ENCODE data around the gene ARFRP1. TPM values are rescaled to one million over a fixed set of nuclear protein-coding genes. Genes with fewer than 3 reads are reported as not detected.
"Not testable (repeated sequence)": the region's sequence is repeated elsewhere in the genome, so short reads cannot be mapped to it uniquely, and the experiment has no call there.

The ARFRP1 gene
- total RNA-seq, 1 donor from 2014 or later: 34.2 TPM

DNA sequence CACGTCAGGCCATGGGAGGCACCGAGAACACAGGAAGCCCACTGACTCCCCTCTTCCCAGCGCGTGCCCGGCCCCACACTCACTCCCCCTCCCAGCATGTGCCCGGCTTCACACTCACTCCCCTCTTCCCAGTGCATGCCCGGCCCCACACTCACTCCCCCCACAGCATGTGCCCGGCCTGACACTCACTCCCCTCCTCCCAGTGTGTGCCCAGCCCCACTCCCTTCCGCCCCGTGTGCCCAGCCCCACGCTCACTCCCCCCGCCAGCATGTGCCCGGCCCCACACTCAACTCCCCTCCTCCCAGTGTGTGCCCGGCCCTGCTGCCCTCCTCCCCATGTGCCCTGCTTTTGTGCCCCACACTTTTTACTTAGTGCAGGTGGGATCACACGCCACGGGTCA lies 39.9 kb downstream of the ARFRP1 start:
- intact Hi-C loops (cut with DNase I): no loop called here
- DNase-seq (ENCODE audit: missing footprints) (no peak), ATAC-seq (no peak)

DNA sequence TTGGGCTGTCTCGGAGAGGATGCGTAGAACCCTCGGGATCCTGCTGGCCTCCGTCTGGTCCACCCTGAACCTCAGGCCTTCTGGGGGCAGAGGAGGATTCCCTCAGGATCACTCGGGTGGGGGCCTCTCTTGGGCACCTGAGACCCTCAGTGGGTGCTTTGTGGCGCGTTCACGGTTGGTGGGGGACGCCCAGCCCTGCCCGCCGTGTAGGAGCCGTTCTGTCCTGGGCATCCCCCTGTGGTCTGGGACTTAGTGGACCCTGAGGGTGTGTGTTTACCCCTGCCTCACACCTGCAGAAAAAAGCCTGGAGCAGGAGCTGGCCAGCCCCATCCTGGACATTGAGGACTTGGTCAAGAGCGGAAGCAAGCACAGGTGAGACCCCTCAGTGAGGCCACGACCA lies 42.1 kb downstream of the ARFRP1 start:
- no peak for DNase-seq (ENCODE audit: missing footprints)
- intact Hi-C loops (cut with DNase I): no loop called here
- no peak for ATAC-seq

DNA sequence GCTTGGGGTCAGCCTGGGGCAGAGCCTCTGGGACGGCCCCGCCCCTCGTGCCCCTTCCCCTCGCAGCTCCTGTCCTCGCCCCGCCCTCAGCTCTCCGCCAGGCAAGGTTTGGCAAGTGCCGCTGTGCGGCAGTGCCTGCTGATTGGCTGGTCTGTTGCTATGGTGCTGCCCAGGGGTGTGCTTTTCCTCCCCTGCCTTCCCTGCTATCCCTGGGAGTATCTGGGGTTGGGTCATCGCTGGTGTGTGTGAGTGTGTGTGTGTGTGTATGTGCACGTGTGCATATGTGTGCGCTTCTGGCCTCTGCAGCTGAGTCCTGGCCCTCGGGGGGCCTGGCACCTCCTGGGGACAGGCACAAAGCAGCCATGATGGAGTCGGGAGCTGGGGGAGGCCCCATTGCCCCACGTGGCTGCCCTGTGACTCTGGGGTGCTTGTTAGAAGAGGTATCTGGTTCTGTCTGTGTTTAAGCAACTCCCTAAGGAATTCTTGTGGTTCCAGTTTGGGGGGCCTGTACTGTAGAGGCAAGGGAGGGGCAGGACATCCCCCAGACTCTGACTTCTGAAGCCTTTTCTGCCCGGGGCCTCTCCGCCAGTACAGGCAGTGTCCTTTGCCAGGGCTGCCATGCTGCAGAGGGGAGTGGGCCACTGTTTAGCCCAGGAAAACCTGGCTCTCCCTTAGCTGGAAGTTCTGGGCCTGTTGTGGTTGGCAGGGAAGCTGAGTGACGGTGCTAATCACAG lies 42.7 kb downstream of the ARFRP1 start:
- DNase-seq (ENCODE audit: missing footprints): no peak
- intact Hi-C loops (cut with DNase I): no loop called here
- ATAC-seq: no peak

DNA sequence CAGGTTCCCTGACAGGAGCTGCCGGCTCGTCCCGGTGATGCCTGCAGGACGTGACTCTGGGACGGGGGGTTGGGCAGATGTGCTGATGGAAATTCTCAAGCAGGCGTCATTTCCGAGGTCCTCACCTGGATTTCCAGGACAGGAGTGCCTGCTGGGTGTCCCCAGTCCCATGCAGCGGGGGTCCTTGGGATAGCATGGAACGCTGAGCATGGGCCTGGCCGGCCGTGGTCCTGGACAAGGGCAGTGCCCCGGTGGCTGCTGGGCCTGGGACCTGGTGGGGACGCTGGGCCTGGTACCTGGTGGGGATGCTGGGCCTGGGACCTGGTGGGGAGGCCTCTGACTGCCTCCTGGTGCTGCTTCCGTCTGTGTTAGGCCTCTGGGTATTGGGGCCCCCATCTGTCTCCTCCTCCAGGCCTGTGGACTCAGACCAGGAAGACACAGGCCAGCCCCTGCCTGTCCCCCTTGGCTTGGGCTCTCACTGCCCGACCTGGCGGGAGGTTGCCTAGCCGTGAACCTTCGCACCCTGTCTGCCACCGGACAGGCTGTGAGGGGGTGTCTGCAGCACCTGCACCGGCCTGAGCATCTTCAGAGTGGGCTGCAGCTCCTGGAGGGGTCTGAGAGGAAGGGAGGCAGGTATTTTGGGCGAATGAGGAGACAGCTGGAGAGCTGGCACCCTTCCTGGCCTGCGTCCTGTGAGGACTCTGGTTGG lies 43.5 kb downstream of the ARFRP1 start:
- DNase-seq (ENCODE audit: missing footprints): no peak
- intact Hi-C loops (cut with DNase I): no loop called here
- ATAC-seq: no peak

DNA sequence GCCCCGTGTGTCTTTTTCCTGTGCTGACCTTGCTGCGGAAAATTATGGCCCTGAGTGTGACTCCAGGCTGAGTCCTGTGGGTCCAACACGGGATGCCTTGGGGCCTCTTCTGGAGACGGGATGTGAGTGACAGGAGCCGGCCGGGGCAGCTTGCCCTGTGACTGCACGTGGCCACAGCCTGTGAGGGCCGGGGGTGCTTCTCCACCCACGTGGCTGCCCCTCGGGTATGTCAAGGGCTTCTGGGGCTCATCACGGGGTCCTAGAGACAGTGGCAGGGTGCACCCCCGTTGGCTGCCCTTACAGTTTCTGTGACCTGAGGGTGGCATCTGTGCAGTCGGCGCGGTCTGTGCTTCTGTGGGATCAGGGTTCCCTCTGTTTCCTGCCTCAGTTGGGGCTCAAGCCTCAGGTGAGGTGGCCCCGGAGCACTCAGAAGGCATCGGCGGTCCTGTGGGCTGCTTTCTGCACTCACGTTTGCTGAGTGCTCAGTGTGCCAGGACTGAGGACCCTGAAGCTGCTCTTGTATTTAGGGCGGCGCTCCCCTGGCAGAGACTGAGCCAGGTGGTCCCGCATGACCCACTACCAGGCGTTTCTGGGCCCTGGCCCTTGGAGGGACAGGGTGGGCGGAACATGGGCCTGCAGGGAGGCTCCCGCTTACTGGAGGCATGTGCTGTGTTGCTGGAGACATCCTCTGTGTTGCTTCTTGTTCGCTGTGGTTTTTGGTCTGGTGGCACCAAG lies 44.3 kb downstream of the ARFRP1 start:
- no peak for ATAC-seq
- intact Hi-C loops (cut with DNase I): no loop called here
- DNase-seq (ENCODE audit: missing footprints): no peak

DNA sequence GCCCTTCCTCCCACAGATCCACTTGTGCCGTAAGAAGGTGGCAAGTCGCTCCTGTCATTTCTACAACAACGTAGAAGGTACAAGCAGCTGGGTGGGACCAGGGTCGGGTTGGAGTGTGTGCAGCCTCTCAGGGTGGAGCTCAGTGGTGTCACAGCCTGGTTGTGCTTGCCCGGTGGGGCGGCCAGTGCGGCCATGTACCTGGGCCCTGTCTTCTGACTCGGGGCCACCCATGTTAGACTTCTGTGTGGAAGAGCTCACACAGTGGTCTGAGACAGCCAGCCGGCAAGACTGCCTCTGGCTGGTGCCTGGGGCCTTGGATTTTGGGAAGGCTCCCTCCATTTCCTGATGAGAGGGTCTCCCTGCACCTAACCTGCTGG lies 45.0 kb downstream of the ARFRP1 start:
- ATAC-seq: no peak
- intact Hi-C loops (cut with DNase I): no loop called here
- no peak for DNase-seq (ENCODE audit: missing footprints)

DNA sequence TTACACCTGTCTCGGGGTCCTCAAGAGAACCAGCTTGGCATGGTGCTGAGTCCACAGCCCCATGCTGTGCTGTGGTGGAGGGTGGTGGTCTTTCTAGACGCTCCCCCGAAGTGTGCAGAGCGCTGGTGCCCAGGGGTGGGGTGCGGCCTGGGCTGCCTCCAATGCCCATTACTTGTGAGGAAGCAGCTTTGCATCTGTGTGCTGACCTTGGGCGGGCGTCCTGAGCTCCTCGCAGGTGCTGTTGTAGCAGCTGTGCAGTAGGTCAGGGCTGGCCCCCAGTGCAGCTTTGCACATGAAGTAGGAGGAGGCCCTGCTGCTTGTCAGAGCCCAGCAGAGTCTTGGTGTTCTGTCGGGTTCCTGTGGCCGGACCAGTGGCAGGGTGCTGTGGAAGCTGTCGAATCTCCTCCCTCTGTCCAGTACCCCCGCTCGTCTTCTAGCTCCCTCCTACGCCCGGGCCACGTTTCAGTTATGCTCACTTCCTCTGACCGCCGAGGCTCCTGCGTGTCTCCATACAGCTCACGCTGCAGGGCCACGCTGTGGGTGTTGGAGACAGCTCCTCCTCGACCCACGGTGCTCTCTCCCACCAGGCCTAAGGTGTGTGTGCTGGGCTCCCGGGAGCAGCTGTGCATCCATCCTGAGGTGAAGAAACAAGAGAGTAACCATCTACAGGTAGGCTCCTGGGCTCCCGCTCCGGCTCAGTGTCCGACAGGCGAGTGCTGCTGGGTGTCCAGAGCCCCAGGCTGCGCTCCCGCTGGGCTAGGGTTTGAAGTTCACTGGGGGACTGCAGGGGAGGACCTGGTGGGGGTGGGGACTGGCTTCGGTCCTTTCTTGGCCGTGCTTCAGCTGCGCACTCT lies 45.6 kb downstream of the ARFRP1 start:
- ATAC-seq: no peak
- DNase-seq (ENCODE audit: missing footprints): no peak
- intact Hi-C loops (cut with DNase I): no loop called here

DNA sequence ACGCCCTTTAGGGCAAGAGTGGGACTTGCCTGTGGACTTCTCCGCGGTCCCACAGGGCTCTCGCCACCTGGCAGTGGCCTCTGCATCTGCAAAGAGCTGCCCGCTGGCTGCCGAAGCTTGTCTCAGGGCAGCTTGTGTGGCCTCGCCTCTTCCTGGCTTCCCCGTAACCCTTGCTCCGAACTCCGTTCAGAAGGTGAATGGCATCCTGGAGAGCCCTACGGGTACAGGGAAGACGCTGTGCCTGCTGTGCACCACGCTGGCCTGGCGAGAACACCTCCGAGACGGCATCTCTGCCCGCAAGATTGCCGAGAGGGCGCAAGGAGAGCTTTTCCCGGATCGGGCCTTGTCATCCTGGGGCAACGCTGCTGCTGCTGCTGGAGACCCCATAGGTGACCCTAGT lies 46.7 kb downstream of the ARFRP1 start:
- intact Hi-C loops (cut with DNase I): no loop called here
- DNase-seq (ENCODE audit: missing footprints): no peak
- no peak for ATAC-seq

DNA sequence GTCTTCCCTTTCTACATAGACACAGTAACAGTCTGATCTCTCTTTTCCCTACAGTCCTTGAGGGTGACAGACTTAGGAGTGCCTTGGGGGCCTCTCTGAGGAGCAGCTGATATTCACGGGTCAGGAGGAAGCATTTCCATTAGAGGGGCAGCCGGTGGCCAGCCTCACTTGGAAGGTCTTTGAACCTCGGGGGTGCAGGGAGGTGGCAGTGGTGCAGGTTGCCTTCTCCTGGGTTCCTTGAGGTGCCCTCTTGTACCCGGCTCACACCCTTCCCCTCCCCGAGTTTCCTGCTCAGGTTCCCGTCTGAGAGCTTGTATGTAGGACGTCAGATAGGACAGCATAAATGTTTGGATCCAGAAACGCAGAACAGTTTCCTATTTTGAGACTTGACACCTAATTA lies 47.2 kb downstream of the ARFRP1 start:
- ATAC-seq (no peak), DNase-seq (ENCODE audit: missing footprints) (no peak)

DNA sequence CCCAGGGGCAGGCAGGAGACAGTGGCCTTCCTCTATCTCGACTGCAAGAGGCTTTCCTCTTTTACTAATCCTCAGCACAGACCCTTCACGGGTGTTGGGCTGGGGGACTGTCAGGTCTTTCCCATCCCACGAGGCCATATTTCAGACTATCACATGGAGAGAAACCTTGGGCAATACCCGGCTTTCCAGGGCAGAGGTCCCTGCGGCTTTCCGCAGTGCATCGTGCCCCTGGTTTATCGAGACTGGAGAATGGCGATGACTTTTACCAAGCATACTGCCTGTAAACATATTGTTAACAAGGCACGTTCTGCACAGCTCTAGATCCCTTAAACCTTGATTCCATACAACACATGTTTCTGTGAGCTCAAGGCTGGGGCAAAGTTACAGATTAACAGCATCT lies 47.6 kb downstream of the ARFRP1 start:
- ATAC-seq; intact Hi-C loops (cut with DNase I); DNase-seq (ENCODE audit: missing footprints): not testable (repeated sequence)

More for the DNA sequence above, 47.2 kb downstream of the ARFRP1 start:
- intact Hi-C loops (cut with DNase I): no loop called here

DNA sequence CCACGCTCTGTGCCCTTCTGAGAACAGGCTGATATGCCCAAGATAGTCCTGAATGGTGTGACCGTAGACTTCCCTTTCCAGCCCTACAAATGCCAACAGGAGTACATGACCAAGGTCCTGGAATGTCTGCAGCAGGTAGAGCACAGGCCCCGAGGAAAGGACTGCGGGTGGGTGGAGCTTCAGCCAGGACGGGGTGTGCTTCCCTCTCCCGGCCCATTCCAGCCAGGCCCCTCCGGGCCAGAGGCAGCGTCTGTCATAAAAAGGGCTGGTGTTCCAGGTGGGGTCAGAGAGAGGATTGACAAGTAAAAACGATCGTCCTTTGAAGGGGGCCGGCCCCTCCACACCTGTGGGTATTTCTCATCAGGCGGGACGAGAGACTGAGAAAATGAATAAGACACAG lies 48.4 kb downstream of the ARFRP1 start:
- DNase-seq (ENCODE audit: missing footprints) (no peak), ATAC-seq (no peak)
- intact Hi-C loops (cut with DNase I): no loop called here

DNA sequence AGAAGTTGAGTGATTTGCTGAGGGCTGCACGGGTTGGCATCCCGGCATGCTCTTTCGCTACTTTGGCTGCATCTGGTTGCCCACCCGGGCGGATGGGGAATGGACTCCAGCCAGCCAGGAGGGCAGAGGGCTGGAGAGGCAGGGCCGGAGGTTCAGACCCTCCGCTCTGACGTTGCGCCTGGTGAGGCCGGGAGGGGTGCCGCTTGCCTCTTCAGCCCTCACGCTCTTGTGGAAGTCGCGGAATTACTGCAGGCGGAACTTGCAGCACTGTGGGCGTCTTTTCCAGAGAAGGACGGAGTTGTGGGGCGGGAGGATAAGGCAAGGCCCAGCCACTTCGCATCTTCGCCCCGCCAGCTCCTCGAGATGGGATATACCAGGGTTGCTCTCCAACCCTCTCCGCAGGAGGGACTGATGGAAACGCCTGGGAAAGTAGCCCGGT lies 49.0 kb downstream of the ARFRP1 start:
- peak; percentile 27 for ATAC-seq
- intact Hi-C loops (cut with DNase I): loop anchor here (1.0 kb wide), 1 partner anchor 32 kb away; no protein-coding TSS in a partner anchor

DNA sequence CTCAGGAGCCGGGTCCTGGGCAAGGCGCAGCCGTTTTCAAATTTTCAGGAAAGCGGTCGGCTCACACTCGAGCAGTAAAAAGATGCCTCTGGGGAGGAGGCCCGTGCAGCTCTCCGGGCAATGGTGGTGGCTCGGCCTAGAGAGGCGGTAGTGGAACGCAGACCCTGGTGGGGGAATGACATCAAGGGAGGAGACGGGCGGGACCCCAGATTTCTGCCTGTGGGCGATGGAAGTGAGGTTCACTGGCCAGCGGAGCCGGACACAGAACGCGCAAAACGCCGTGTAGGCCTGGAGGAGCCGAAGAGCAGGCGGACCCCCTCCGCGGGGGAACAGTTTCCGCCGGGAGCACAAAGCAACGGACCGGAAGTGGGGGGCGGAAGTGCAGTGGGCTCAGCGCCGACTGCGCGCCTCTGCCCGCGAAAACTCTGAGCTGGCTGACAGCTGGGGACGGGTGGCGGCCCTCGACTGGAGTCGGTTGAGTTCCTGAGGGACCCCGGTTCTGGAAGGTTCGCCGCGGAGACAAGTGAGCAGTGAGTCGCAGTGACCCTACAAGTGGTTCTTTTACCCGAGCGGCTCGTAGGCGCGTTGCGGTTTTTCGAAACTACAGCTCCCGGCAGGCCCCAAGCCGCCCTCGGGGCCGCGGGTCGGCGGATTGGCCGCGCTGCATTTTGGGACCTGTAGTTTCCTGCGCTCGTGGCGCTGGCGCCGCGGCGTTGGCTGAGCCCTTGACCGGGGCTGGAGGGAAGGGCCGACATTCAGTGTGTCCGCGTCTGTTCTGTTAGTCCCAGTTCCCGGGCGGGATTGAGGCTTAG lies 49.6 kb downstream of the ARFRP1 start, which contains the start of gene RTEL1:
Gene RTEL1 (plus strand): TSS at position 376 of the 812 bp plus-strand sequence. CDS start 1,091 bp downstream, outside the sequence.
- DNase-seq (ENCODE audit: missing footprints): peak; percentile 97
- ATAC-seq: peak; percentile 95
- intact Hi-C loops (cut with DNase I): loop anchor here (1.0 kb wide), 1 partner anchor 32 kb away; no protein-coding TSS in a partner anchor

More for the DNA sequence above, 49.0 kb downstream of the ARFRP1 start:
- no peak for DNase-seq (ENCODE audit: missing footprints)

DNA sequence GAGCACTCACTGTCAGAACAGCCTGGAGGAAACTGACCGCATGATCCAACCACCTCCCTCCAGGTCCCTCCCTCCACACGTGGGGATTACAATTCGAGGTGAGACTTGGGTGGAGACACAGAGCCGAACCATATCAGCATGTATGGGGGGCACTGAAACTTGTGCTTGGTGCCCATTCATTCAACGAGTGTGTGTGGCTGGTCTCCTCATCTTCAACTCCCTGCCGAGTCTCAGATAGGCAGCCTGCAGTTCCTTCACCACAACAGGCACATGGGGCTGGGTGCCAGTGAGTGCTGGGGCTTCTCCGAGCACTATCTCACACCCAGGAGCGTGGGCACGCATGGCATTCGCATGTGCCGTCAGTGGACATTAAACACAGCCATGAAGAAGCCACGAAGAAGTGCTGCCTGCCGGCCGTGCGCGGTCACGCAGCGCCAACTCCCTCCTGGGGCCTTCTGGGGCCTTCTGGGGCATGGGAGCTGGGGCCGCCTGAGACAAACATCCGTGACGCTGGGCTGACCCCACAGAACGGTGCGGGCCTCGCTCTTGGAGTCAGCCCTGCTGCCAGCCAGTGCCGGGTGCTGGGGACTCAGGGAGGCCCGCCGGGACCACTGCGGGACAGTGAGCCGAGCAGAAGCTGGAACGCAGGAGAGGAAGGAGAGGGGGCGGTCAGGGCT lies 50.4 kb downstream of the ARFRP1 start:
- DNase-seq (ENCODE audit: missing footprints): no peak
- ATAC-seq: no peak
- intact Hi-C loops (cut with DNase I): no loop called here

DNA sequence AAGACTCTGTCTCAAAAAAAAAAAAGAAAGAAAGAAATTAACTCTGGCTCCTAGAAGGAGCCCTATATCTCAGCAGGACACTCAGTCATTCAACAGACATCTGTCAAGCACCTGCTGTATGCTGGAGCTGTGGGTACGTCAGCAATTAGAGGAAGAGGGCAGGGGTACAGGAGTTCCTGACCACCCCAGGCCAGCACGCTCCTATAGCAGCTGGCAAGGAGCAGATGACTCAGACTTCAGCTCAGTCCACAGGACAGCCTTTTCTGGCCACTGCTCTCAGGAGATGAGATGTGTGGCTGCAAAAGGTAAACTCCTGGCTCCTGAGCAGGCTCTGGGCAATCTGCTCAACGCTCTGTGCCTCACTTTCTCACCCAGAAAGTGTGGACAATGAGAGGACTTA lies 51.3 kb downstream of the ARFRP1 start:
- intact Hi-C loops (cut with DNase I): no loop called here
- DNase-seq (ENCODE audit: missing footprints) (no peak), ATAC-seq (no peak)

DNA sequence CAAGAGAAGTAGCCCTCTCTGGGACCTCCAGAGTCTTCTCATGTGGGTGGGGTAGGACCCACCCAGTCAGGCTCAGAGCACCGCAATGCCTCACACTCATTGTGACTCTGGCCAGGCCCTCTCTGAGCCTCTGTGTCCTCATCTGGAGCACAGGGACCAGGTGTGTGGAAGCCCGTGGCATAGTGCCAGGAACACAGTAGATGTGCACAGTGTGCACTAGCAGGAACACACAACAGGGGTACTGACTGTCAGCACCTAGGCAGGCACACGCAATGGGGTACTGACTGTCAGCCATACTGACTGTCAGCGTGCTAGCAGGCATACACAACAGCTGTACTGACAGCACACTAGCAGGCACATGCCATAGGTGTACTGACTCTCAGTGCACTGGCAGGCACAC lies 52.5 kb downstream of the ARFRP1 start:
- DNase-seq (ENCODE audit: missing footprints) (no peak), ATAC-seq (no peak)
- intact Hi-C loops (cut with DNase I): no loop called here

DNA sequence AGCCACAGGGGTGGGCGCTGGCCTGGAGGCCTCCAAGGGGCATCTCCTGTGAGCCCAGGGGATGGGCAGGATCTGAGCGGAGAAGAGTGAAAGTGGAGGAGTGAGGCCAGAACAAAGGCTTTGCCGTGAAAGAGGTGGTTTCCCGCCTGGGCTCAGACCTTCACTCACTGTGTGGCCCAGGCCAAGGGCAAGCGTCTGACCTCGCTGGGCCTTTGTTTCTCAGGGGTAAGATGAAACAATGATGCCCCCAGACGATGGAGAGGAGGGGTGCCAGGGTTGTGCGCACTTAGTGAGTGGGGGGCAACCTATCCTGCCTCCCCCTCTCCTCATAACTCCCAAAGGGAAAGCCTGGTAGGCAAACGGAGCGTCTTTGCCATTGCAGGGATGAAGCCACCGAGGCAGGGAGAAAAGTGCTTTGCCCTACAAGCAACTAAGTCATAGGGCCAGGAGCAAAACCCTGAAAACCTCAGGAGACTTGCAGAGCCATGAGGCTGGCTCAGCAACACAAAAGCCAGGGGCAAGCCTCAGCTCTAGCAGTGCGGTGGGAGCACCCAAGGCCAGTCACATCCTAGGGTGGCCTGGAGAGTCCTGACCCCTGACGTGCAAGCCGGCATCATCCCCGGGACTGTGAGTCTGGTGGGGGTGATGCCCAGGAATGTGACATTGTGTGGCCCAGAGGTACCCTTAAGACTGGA lies 53.7 kb downstream of the ARFRP1 start:
- intact Hi-C loops (cut with DNase I): no loop called here
- ATAC-seq (no peak), DNase-seq (ENCODE audit: missing footprints) (no peak)

Data from Right ventricle myocardium inferior (tissue), 1 donor.